HG03135 (cell line): ENCODE measurements around the gene RGS12.
"Not testable (repeated sequence)": the region's sequence is repeated elsewhere in the genome, so short reads cannot be mapped to it uniquely, and the experiment has no call there.

Source experiments
- ATAC-seq: cut with Tn5 transposase; IDR thresholded peaks from one replicate; pipeline ENCODE4 v1.9.1; 2021; ENCODE audit warnings: mild to moderate bottlenecking, moderate library complexity; ENCODE audit not compliant: unreplicated experiment

The RGS12 gene

GRCh38 chr4:3294401-3295241 is 1.8 kb downstream of the RGS12 start:
- no peak for ATAC-seq

- no peak for ATAC-seq
These were observed 3.2 kb downstream of the RGS12 start for GRCh38 chr4:3295837-3296624.

- ATAC-seq: no peak
These were observed 3.8 kb downstream of the RGS12 start for GRCh38 chr4:3296651-3297050.

- ATAC-seq: no peak
These were observed 4.4 kb downstream of the RGS12 start for GRCh38 chr4:3297066-3297859.

- no peak for ATAC-seq
These were observed 6.5 kb downstream of the RGS12 start for GRCh38 chr4:3299122-3299975.

- ATAC-seq: no peak
These were observed 7.3 kb downstream of the RGS12 start for GRCh38 chr4:3299976-3300671.

GRCh38 chr4:3300882-3301281 is 8.1 kb downstream of the RGS12 start:
- not testable (repeated sequence) for ATAC-seq

- no peak for ATAC-seq
These were observed 8.8 kb downstream of the RGS12 start for GRCh38 chr4:3301450-3302172.

- no peak for ATAC-seq
These were observed 9.5 kb downstream of the RGS12 start for GRCh38 chr4:3302173-3302785.

- ATAC-seq: no peak
These were observed 10.2 kb downstream of the RGS12 start for GRCh38 chr4:3302786-3303564.

- no peak for ATAC-seq
These were observed 10.7 kb downstream of the RGS12 start for GRCh38 chr4:3303565-3303824.

- ATAC-seq: no peak
These were observed 11.3 kb downstream of the RGS12 start for GRCh38 chr4:3303923-3304710.

GRCh38 chr4:3304831-3305609 is 12.2 kb downstream of the RGS12 start:
- no peak for ATAC-seq

GRCh38 chr4:3305610-3306371 is 13.0 kb downstream of the RGS12 start:
- no peak for ATAC-seq

- ATAC-seq: no peak
These were observed 13.6 kb downstream of the RGS12 start for GRCh38 chr4:3306450-3306849.

GRCh38 chr4:3307060-3307459 is 14.2 kb downstream of the RGS12 start:
- ATAC-seq: no peak
